ENCODE measurements around the gene GTSE1. TPM values are rescaled to one million over a fixed set of nuclear protein-coding genes. Genes with fewer than 3 reads are reported as not detected.

GTSE1 gene
- total RNA-seq, 2 donors from 2014 or later: 39.5 to 59.5 TPM

DNA sequence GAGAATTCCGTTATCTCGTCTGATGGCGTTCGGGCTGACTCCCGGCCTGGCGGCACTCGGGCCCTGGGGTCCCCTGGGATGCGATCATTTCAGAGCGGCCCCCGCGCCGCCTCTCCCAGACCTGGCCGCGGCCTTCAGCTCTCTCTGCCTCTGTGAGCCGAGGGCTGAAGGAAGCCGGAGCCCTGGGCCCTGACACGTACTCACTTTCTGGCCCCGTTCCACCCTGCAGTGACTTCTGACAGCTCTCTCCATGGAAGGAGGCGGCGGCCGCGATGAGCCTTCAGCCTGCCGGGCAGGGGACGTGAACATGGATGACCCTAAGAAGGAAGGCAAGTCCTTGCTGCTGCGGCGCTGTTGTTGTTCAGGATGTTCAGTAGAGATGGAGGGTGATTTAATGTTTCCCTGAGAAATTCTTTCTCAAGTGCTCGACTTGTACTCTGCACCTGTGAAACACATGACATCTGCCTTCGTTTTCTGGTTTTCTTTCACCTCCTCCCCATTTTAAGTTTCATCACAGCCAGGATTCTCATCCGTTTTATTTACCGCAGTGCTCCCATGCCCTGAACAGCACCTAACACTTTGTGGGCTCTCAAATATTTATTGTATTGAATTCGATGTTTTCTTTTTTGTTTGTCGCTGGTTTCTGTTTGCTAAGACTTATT is 612 bp downstream of the GTSE1 start:
- H3K4me1 Mint-ChIP-seq: peaks cover 14% of the 10 kb centered on the region

DNA sequence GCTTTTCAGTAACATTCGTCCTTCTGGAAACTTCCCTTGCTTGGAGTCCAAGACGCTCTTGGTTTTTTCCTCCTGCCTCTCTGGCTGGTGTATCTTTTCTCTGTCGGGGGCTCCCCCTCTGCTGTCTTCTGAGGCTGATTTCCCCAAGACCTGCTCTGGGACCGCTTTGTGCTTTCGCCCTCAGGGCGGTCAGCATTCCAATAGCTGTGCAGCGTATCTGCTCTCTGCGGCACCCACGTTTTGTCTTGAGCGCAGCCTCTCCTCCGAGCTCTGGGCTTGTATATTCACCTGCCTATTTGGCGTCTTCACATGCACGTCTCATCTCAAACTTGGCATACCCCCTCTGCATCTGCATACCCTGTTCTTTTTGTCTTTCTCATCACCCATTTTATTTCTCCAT is 2.4 kb downstream of the GTSE1 start:
- TF ChIP-seq, protein P1, sequence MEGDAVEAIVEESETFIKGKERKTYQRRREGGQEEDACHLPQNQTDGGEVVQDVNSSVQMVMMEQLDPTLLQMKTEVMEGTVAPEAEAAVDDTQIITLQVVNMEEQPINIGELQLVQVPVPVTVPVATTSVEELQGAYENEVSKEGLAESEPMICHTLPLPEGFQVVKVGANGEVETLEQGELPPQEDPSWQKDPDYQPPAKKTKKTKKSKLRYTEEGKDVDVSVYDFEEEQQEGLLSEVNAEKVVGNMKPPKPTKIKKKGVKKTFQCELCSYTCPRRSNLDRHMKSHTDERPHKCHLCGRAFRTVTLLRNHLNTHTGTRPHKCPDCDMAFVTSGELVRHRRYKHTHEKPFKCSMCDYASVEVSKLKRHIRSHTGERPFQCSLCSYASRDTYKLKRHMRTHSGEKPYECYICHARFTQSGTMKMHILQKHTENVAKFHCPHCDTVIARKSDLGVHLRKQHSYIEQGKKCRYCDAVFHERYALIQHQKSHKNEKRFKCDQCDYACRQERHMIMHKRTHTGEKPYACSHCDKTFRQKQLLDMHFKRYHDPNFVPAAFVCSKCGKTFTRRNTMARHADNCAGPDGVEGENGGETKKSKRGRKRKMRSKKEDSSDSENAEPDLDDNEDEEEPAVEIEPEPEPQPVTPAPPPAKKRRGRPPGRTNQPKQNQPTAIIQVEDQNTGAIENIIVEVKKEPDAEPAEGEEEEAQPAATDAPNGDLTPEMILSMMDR (conservative IDR thresholded peaks at IDR 0.05): no peak
- no peaks in the 10 kb centered on the region for H3K9me3 Mint-ChIP-seq
- peaks cover 42% of the 10 kb centered on the region for H3K36me3 ChIP-seq (ENCODE audit: control insufficient read depth, insufficient read depth, low read length)
- H3K27me3 Mint-ChIP-seq (ENCODE audit: insufficient read depth): no peaks in the 10 kb centered on the region
- no peak overlapping the region for H3K27ac ChIP-seq (ENCODE audit: low read depth, low read length)
- H3K27ac Mint-ChIP-seq: no peak overlapping the region
- no peaks in the 10 kb centered on the region for H3K27me3 ChIP-seq (ENCODE audit: control insufficient read depth, insufficient read depth, low read length, poor library complexity, severe bottlenecking)
- H3K4me3 Mint-ChIP-seq: no peak overlapping the region
- peak overlapping the region; percentile 97 for H3K4me3 ChIP-seq (ENCODE audit: low read length)
- peaks cover 31% of the 10 kb centered on the region for H3K36me3 Mint-ChIP-seq (ENCODE audit: low read depth)
- 95% methylated on average over 12 to 13 of the region's 13 CpGs for whole genome bisulfite sequencing, 2 experiments (ENCODE audit: insufficient coverage in 1 of 2, insufficient read length in 1 of 2)
- no peaks in the 10 kb centered on the region for H3K4me1 ChIP-seq (ENCODE audit: control insufficient read depth, insufficient read depth, low read length)
- peaks cover 14% of the 10 kb centered on the region for H3K4me1 Mint-ChIP-seq
- H3K9ac ChIP-seq (ENCODE audit: extremely low read depth, low read length, poor library complexity, severe bottlenecking): no peak overlapping the region
- no peaks in the 10 kb centered on the region for H3K9me3 ChIP-seq (ENCODE audit: control insufficient read depth, low read length)
- no peak for DNase-seq

More for the DNA sequence above, 612 bp downstream of the GTSE1 start:
- Histone ChIP-seq H3K9ac (ENCODE audit: extremely low read depth, low read length, poor library complexity, severe bottlenecking) (peak overlapping the region; percentile 66), H3K36me3 (ENCODE audit: control insufficient read depth, insufficient read depth, low read length) (peaks cover 33% of the 10 kb centered on the region), H3K4me1 (ENCODE audit: control insufficient read depth, insufficient read depth, low read length) (no peaks in the 10 kb centered on the region), H3K27ac (ENCODE audit: low read depth, low read length) (no peak overlapping the region), H3K27me3 (ENCODE audit: control insufficient read depth, insufficient read depth, low read length, poor library complexity, severe bottlenecking) (no peaks in the 10 kb centered on the region), H3K4me3 (ENCODE audit: low read length) (peak overlapping the region; percentile 97), H3K9me3 (ENCODE audit: control insufficient read depth, low read length) (no peaks in the 10 kb centered on the region)
- Mint-ChIP-seq H3K36me3 (ENCODE audit: low read depth) (peaks cover 34% of the 10 kb centered on the region), H3K27me3 (ENCODE audit: insufficient read depth) (no peaks in the 10 kb centered on the region), H3K4me3 (peak overlapping the region; percentile 89), H3K27ac (peak overlapping the region; percentile 74), H3K9me3 (no peaks in the 10 kb centered on the region)
- 2 to 6% methylated on average over 15 to 32 of the region's 32 CpGs for WGBS, 2 experiments (ENCODE audit: insufficient coverage in 1 of 2, insufficient read length in 1 of 2)
- peak; percentile 70 for DNase-seq
- TF ChIP-seq, protein P1 (conservative IDR thresholded peaks at IDR 0.05): no peak

DNA sequence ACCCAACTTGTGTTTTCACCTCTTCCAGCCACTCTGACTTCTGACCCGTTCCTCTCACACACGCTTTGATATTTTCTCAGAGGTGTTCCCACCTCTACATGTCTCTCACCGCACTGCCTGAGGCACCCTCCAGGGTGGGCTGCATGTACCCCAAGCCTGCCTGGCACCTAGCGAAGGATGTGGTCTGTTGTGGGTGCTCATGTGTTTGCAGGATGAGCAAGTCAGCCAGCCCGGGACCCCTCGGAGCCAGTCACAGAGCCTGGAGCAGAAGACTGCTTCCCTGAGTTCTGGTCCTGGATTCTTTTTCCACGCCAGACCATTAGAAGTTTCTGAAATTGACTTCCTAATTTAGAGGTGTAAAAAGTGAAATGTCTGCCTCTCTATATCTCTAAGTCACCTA is 3.8 kb downstream of the GTSE1 start:
- Mint-ChIP-seq H3K27ac (no peak overlapping the region), H3K27me3 (ENCODE audit: insufficient read depth) (no peaks in the 10 kb centered on the region), H3K4me3 (no peak overlapping the region), H3K9me3 (no peaks in the 10 kb centered on the region), H3K36me3 (ENCODE audit: low read depth) (peaks cover 40% of the 10 kb centered on the region), H3K4me1 (peaks cover 14% of the 10 kb centered on the region)
- no peak for DNase-seq
- H3K4me1 ChIP-seq (ENCODE audit: control insufficient read depth, insufficient read depth, low read length): no peaks in the 10 kb centered on the region
- no peaks in the 10 kb centered on the region for H3K9me3 ChIP-seq (ENCODE audit: control insufficient read depth, low read length)
- TF ChIP-seq, protein P1 (conservative IDR thresholded peaks at IDR 0.05): no peak
- no peaks in the 10 kb centered on the region for H3K27me3 ChIP-seq (ENCODE audit: control insufficient read depth, insufficient read depth, low read length, poor library complexity, severe bottlenecking)
- WGBS, 2 experiments (ENCODE audit: insufficient coverage in 1 of 2, insufficient read length in 1 of 2): 89 to 92% methylated on average over 3 to 7 of the region's 7 CpGs
- H3K9ac ChIP-seq (ENCODE audit: extremely low read depth, low read length, poor library complexity, severe bottlenecking): no peak overlapping the region
- H3K4me3 ChIP-seq (ENCODE audit: low read length): no peak overlapping the region
- H3K27ac ChIP-seq (ENCODE audit: low read depth, low read length): no peak overlapping the region
- H3K36me3 ChIP-seq (ENCODE audit: control insufficient read depth, insufficient read depth, low read length): peaks cover 53% of the 10 kb centered on the region

Measured in endodermal cell (in vitro differentiated cells).